Endothelial cell of umbilical vein (primary cell): ENCODE measurements around the gene BID. TPM values are rescaled to one million over a fixed set of nuclear protein-coding genes. Genes with fewer than 3 reads are reported as not detected.

ENCODE experiments used
- BruUV-seq: library from RNA; stranded (reverse); fragments of 400-500 nt; replicated peaks from 2 replicates; lab custom pipeline; 2021; lab: Mats Ljungman, UMichigan
- CTCF ChIA-PET: fragments of 300-600, 350-600 bp; sonication (Branson Sonifier 250); formaldehyde crosslinking; loops from one replicate; lab custom pipeline; 2021; ENCODE audit warnings: antibody characterized with exemption, inconsistent platforms; lab: Charles Lee
- POLR2A ChIA-PET: fragments of 300-600, 350-600 bp; sonication (Branson Sonifier 250); formaldehyde crosslinking; loops from one replicate; lab custom pipeline; 2021; ENCODE audit warnings: antibody characterized with exemption, inconsistent platforms; lab: Charles Lee
- DNase-seq: peaks from one replicate; pipeline ENCODE4 v3.0.0-alpha.2; 2011; ENCODE audit warnings: low read depth, low spot score
- FAIRE-seq: peaks from 2 replicates; lab custom pipeline; 2011; peaks lifted over from hg19 to GRCh38; lab: Jason Lieb, UNC
- H2AFZ ChIP-seq: 2 replicates; pipeline ENCODE4 v1.6.0; 2012; ENCODE audit warnings: low read depth, low read length, control low read depth, inconsistent platforms
- H3K27ac ChIP-seq: 2 replicates; pipeline ENCODE4 v1.5.1; 2011; ENCODE audit warnings: low read depth, mild to moderate bottlenecking, control low read depth, low read length, moderate library complexity; ENCODE audit not compliant: insufficient read depth
- H3K27me3 ChIP-seq, 2 experiments: 2 replicates each; pipeline versions ENCODE4 v1.6.0 to v1.6.1; 2011; ENCODE audit warnings: low read length in 2 of 2, mixed read lengths in 1 of 2; ENCODE audit not compliant: control insufficient read depth in 2 of 2, insufficient read depth in 2 of 2
- H3K36me3 ChIP-seq, 2 experiments: 2 replicates in 1 of 2; 3 replicates in 1 of 2; pipeline ENCODE4 v1.5.1; 2011; ENCODE audit warnings: low read length in 2 of 2, mild to moderate bottlenecking in 1 of 2, moderate library complexity in 1 of 2; ENCODE audit not compliant: control insufficient read depth in 2 of 2, insufficient read depth in 2 of 2; ENCODE audit errors: extremely low read depth in 1 of 2
- H3K4me1 ChIP-seq: 3 replicates; pipeline ENCODE4 v1.5.1; 2011; ENCODE audit warnings: mild to moderate bottlenecking, low read length; ENCODE audit not compliant: control insufficient read depth, insufficient read depth; ENCODE audit errors: extremely low read depth
- H3K4me2 ChIP-seq: 2 replicates; pipeline ENCODE4 v1.6.1; 2011; ENCODE audit warnings: low read length, control low read depth, mixed read lengths; ENCODE audit not compliant: insufficient read depth
- H3K4me3 ChIP-seq, 3 experiments: fragments of 200-600 bp in 1 of 3; sonication (generic), shearing (Covaris generic) in 1 of 3; replicated peaks in 1 of 3; 2 replicates each; pipeline ENCODE4 v1.5.1; 2011 to 2016; ENCODE audit warnings: control low read depth in 3 of 3, low read length in 3 of 3, mild to moderate bottlenecking in 2 of 3, inconsistent platforms in 1 of 3, low read depth in 1 of 3, moderate library complexity in 1 of 3; ENCODE audit not compliant: insufficient read depth in 1 of 3
- H3K79me2 ChIP-seq: 2 replicates; pipeline ENCODE4 v1.6.0; 2012; ENCODE audit warnings: low read length, inconsistent platforms; ENCODE audit not compliant: control insufficient read depth, insufficient read depth
- H3K9ac ChIP-seq: replicated peaks from 2 replicates; pipeline ENCODE3; 2011; ENCODE audit warnings: low read length, control low read depth; ENCODE audit not compliant: insufficient read depth; ENCODE audit errors: extremely low read depth
- H3K9me1 ChIP-seq: replicated peaks from 3 replicates; pipeline ENCODE4 v1.6.0; 2011; ENCODE audit warnings: mild to moderate bottlenecking, low read length; ENCODE audit not compliant: control insufficient read depth, insufficient read depth; ENCODE audit errors: extremely low read depth
- H3K9me3 ChIP-seq: replicated peaks from 2 replicates; pipeline ENCODE4 v1.5.1; 2012; ENCODE audit warnings: low read length, inconsistent platforms; ENCODE audit not compliant: control insufficient read depth, insufficient read depth
- H4K20me1 ChIP-seq: replicated peaks from 2 replicates; pipeline ENCODE3; 2011; ENCODE audit warnings: mild to moderate bottlenecking, low read length; ENCODE audit not compliant: control insufficient read depth, insufficient read depth; ENCODE audit errors: extremely low read depth
- CTCF ChIP-seq, 2 donors: IDR thresholded peaks; 1 replicate in 1 of 2; 2 replicates in 1 of 2; pipeline ENCODE4 v1.5.1; 2011; ENCODE audit warnings: low read length in 2 of 2, mild to moderate bottlenecking in 2 of 2, moderate library complexity in 2 of 2, control low read depth in 1 of 2, inconsistent platforms in 1 of 2, low read depth in 1 of 2; ENCODE audit not compliant: insufficient read depth in 1 of 2; ENCODE audit errors: extremely low read depth in 1 of 2
- EZH2 ChIP-seq: IDR thresholded peaks from 2 replicates; pipeline ENCODE4 v1.6.1; 2012; ENCODE audit warnings: borderline replicate concordance, low read depth, mild to moderate bottlenecking, moderate library complexity, low read length, inconsistent platforms; ENCODE audit not compliant: severe bottlenecking
- FOS ChIP-seq: IDR thresholded peaks from 2 replicates; pipeline ENCODE4 v1.6.1; 2011; ENCODE audit warnings: mild to moderate bottlenecking, low read length, moderate library complexity, borderline replicate concordance; ENCODE audit not compliant: insufficient read depth
- GATA2 ChIP-seq: IDR thresholded peaks from 2 replicates; pipeline ENCODE4 v1.7.0; 2011; ENCODE audit warnings: low read depth, mild to moderate bottlenecking, moderate library complexity, mixed read lengths, low read length; ENCODE audit not compliant: insufficient read length, insufficient read depth
- JUN ChIP-seq: IDR thresholded peaks from 2 replicates; pipeline ENCODE4 v1.6.1; 2011; ENCODE audit warnings: borderline replicate concordance, low read depth; ENCODE audit not compliant: insufficient read length, insufficient read depth
- MYC ChIP-seq: IDR thresholded peaks from one replicate; pipeline ENCODE4 v1.6.1; 2011; ENCODE audit warnings: mild to moderate bottlenecking, low read depth, low read length
- POLR2A ChIP-seq: IDR thresholded peaks from 2 replicates; pipeline ENCODE4 v1.6.1; 2012; ENCODE audit warnings: low read depth, mild to moderate bottlenecking, control low read depth, low read length
- POLR2AphosphoS5 ChIP-seq: IDR thresholded peaks from 2 replicates; pipeline ENCODE4 v1.6.1; 2012; ENCODE audit warnings: low read depth, mild to moderate bottlenecking, control low read depth, low read length, moderate library complexity; ENCODE audit not compliant: insufficient read depth
- dilution Hi-C: fragments of 300-500 bp; cut with MboI; formaldehyde crosslinking; loops from one replicate; pipeline ENCODE4 v1.15.0; 2019; ENCODE audit warnings: low sequenced_read_pairs; ENCODE audit not compliant: extremely low pct_ligation_motif_present
- intact Hi-C: fragments of 100-400 bp; cut with micrococcal nuclease; formaldehyde crosslinking; loops from one replicate; pipeline ENCODE4 v1.10.0; 2022
- polyA plus RNA-seq, 4 experiments: library from polyadenylated mRNA; depleted of rRNA in 3 of 4; stranded (reverse) in 3 of 4; unstranded in 1 of 4; fragments of >200 nt; gene quantifications; 2 replicates each; pipeline versions ENCODE4 v1.2.1 to v1.2.3, GENCODE V29; 2011 to 2012; ENCODE audit warnings: missing spikeins in 1 of 4
- total RNA-seq: library from RNA; stranded (reverse); gene quantifications from 2 replicates; pipeline ENCODE4 v1.2.3, GENCODE V29; 2021
- TF ChIP-seq, protein P1 (sequence below): IDR thresholded peaks from 2 replicates; pipeline ENCODE4 v1.6.1; 2011; ENCODE audit not compliant: insufficient read depth, insufficient read length

BID gene
- total and polyA plus RNA-seq, 2 donors (not counting 3 experiments of a cell fraction or from before 2014, with no cell fraction given) = 39.0 to 119 TPM

GRCh38 chr22:17705546-17705945, 68.7 kb downstream of the BID start:
- Histone ChIP-seq H3K27ac (peak overlapping the region; percentile 91), H4K20me1 (no peaks in the 10 kb centered on the region), H3K4me3 (no peak overlapping the region), H3K27me3 (no peaks in the 10 kb centered on the region), H3K4me1 (peaks cover 24% of the 10 kb centered on the region), H3K9me3 (no peaks in the 10 kb centered on the region), H3K4me2 (no peak overlapping the region), H3K79me2 (peaks cover 16% of the 10 kb centered on the region), H3K36me3 (peaks cover 0 to 1% of the 10 kb centered on the region in 2 experiments), H3K9ac (no peak overlapping the region), H2AFZ (no peak overlapping the region), H3K9me1 (no peaks in the 10 kb centered on the region)
- BruUV-seq = no TSS peak
- POLR2A ChIA-PET = no interaction called here
- intact Hi-C loops (loop anchor here (10.0 kb wide), 1 partner anchor 151 kb away; no protein-coding TSS in a partner anchor), dilution Hi-C loops (no loop called here)
- FAIRE-seq (no peak), DNase-seq (no peak)
- CTCF ChIA-PET = no interaction called here
- TF ChIP-seq POLR2A = no peak
- no peak for TF ChIP-seq GATA2
- TF ChIP-seq FOS = no peak
- no peak for TF ChIP-seq EZH2
- TF ChIP-seq, protein P1, sequence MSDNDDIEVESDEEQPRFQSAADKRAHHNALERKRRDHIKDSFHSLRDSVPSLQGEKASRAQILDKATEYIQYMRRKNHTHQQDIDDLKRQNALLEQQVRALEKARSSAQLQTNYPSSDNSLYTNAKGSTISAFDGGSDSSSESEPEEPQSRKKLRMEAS = no peak
- TF ChIP-seq JUN = no peak
- TF ChIP-seq CTCF (IDR thresholded peaks at IDR 0.05; ENCODE audit: extremely low read depth in 1 of 2, insufficient read depth in 1 of 2, low read depth in 1 of 2, low read length in 2 of 2) = no peak
- no peak for TF ChIP-seq POLR2AphosphoS5
- TF ChIP-seq MYC = no peak
